Colonic mucosa (tissue), 4 donors: ENCODE data around the gene TAMM41. TPM values are rescaled to one million over a fixed set of nuclear protein-coding genes. Genes with fewer than 3 reads are reported as not detected.

Experiments
- DNase-seq: peaks from one replicate; pipeline ENCODE4 v3.0.0-alpha.2; 2020
- H3K27ac ChIP-seq: fragments of 200-600 bp; one replicate; pipeline ENCODE4 v1.8.0; 2021
- H3K27me3 ChIP-seq: fragments of 200-600 bp; one replicate; pipeline ENCODE4 v1.8.0; 2021
- H3K36me3 ChIP-seq: fragments of 200-600 bp; one replicate; pipeline ENCODE4 v1.8.0; 2021
- H3K4me1 ChIP-seq: fragments of 200-600 bp; one replicate; pipeline ENCODE4 v1.8.0; 2021; ENCODE audit warnings: mild to moderate bottlenecking
- H3K4me3 ChIP-seq: fragments of 200-600 bp; one replicate; pipeline ENCODE4 v1.8.0; 2021
- H3K9ac ChIP-seq, 2 donors: one replicate each; pipeline ENCODE4 v1.7.0; 2013; ENCODE audit warnings: control low read depth in 2 of 2, low read depth in 2 of 2, low read length in 2 of 2
- H3K9me3 ChIP-seq: fragments of 200-600 bp; one replicate; pipeline ENCODE4 v1.8.0; 2021
- intact Hi-C: fragments of 100-400 bp; cut with DNase I; formaldehyde crosslinking; loops from one replicate; pipeline ENCODE4 v1.14.1; 2022
- total RNA-seq, 2 donors: library from RNA; stranded (reverse); fragmentation: NEBNext Ultra II Directional in 1 of 2; extraction: Animal tissue kit (Norgen Biotek cat#: 25700) in 1 of 2; gene quantifications; one replicate each; pipeline ENCODE4 v1.2.1, GENCODE V29; 2021
- TF ChIP-seq, protein P1 (sequence below): fragments of 200-600 bp; IDR thresholded peaks from one replicate; pipeline ENCODE4 v1.8.0; 2022; ENCODE audit warnings: antibody characterized with exemption, mild to moderate bottlenecking
- donor health status: healthy.
- donor health status: DM: no; HTN: no; CAD: no.
- donor health status: DM: no; HTN: no; CAD: no.

The TAMM41 gene
- total RNA-seq, 2 donors from 2014 or later, result 12.7 to 20.5 TPM

DNA sequence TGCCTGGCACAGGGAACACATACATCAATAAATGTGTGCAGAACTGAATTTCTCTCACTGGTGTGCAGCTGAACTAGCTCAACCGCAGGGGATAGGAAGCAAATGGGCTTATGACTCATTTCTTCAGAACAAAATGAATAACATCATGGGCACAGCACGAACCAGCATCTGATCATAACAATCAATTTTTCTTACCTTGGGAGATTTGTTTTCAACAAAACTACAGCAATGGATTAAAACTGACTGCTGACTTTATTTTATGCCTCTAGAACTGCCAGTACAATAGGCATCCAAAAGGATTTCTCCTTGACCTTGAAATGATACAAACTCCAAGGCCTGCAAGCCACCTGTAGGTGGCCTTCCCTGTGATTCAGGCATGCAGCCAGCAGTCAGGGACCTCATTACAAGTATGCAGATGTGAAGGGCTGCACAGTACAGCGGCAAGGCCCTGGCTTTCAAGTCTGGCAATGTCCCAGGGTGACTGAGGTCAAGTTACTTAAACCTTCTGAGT lies 26.1 kb downstream of the TAMM41 start:
- intact Hi-C loops, result no loop called here
- Histone ChIP-seq H3K9me3 (no peaks in the 10 kb centered on the region), H3K36me3 (no peaks in the 10 kb centered on the region), H3K9ac (no peak overlapping the region), H3K27me3 (no peaks in the 10 kb centered on the region), H3K4me3 (no peak overlapping the region), H3K27ac (no peak overlapping the region), H3K4me1 (no peaks in the 10 kb centered on the region)
- DNase-seq, result no peak
- TF ChIP-seq, protein P1, sequence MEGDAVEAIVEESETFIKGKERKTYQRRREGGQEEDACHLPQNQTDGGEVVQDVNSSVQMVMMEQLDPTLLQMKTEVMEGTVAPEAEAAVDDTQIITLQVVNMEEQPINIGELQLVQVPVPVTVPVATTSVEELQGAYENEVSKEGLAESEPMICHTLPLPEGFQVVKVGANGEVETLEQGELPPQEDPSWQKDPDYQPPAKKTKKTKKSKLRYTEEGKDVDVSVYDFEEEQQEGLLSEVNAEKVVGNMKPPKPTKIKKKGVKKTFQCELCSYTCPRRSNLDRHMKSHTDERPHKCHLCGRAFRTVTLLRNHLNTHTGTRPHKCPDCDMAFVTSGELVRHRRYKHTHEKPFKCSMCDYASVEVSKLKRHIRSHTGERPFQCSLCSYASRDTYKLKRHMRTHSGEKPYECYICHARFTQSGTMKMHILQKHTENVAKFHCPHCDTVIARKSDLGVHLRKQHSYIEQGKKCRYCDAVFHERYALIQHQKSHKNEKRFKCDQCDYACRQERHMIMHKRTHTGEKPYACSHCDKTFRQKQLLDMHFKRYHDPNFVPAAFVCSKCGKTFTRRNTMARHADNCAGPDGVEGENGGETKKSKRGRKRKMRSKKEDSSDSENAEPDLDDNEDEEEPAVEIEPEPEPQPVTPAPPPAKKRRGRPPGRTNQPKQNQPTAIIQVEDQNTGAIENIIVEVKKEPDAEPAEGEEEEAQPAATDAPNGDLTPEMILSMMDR, result no peak

DNA sequence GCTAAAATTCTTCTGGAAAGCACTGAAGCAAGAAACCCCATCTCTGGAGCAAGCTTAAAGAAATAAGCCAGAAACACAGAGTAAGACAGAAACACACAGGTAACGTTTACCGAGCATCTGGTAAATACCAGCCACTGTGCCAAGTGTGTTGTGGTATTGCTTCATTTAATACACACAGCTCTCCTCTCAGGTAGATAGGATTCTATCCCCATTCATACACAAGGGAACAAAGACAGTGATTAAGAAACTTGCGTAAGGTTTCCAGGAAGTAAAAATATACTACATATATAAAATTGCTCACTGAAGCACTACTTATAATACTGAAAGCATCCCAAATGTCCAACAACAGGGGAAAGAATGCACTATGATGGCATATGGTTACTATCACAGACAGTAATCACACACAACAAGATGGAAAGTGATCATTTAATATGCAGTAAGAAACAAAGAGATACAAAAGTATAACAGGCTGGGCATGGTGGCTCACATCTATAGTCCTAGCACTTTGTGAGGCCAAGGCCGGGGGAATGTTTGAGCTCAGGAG lies 27.5 kb downstream of the TAMM41 start:
- TF ChIP-seq, protein P1, result no peak
- H3K27me3 ChIP-seq, result no peaks in the 10 kb centered on the region
- no peaks in the 10 kb centered on the region for H3K9me3 ChIP-seq
- no peak for DNase-seq
- H3K4me1 ChIP-seq, result no peaks in the 10 kb centered on the region
- H3K27ac ChIP-seq, result no peak overlapping the region
- H3K4me3 ChIP-seq, result no peak overlapping the region
- no peaks in the 10 kb centered on the region for H3K36me3 ChIP-seq
- intact Hi-C loops, result no loop called here
- no peak overlapping the region for H3K9ac ChIP-seq

- intact Hi-C loops, result no loop called here
- TF ChIP-seq, protein P1, result no peak
- H3K4me3 ChIP-seq, result no peak overlapping the region
- H3K4me1 ChIP-seq, result no peaks in the 10 kb centered on the region
- DNase-seq, result no peak
- H3K27ac ChIP-seq, result no peak overlapping the region
- H3K9ac ChIP-seq, result no peak overlapping the region
- H3K36me3 ChIP-seq, result no peaks in the 10 kb centered on the region
- H3K27me3 ChIP-seq, result no peaks in the 10 kb centered on the region
- no peaks in the 10 kb centered on the region for H3K9me3 ChIP-seq
These were observed 28.7 kb downstream of the TAMM41 start for GRCh38 chr3:11818033-11818432.

DNA sequence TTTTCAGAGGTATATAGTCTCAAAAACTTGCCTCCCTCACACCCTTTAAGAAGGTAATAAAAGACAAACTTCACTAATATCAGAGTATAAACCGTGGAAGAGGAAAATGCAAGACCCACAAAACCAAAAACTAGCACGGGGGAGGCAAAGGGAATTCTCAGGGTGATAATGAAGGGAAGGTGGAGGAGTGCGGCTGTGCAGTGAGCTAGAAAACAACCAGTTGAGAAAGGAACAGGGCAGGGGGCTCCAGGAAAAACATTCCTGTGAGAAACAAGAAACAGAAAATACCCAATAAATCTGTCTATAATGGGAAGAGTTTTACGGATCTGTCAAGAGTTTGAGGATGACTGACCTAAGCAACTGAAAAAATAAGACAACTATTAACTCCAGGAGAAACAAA lies 31.6 kb downstream of the TAMM41 start:
- no peak overlapping the region for H3K9ac ChIP-seq
- TF ChIP-seq, protein P1, result no peak
- intact Hi-C loops, result no loop called here
- no peaks in the 10 kb centered on the region for H3K4me1 ChIP-seq
- H3K27ac ChIP-seq, result no peak overlapping the region
- H3K4me3 ChIP-seq, result no peak overlapping the region
- H3K36me3 ChIP-seq, result no peaks in the 10 kb centered on the region
- H3K27me3 ChIP-seq, result no peaks in the 10 kb centered on the region
- no peak for DNase-seq
- no peaks in the 10 kb centered on the region for H3K9me3 ChIP-seq

GRCh38 chr3:11814663-11815062 lies 32.0 kb downstream of the TAMM41 start:
- Histone ChIP-seq H3K4me3 (no peak overlapping the region), H3K36me3 (no peaks in the 10 kb centered on the region), H3K9ac (no peak overlapping the region), H3K9me3 (no peaks in the 10 kb centered on the region), H3K27ac (no peak overlapping the region), H3K27me3 (no peaks in the 10 kb centered on the region), H3K4me1 (no peaks in the 10 kb centered on the region)
- TF ChIP-seq, protein P1, result no peak
- no peak for DNase-seq
- intact Hi-C loops, result no loop called here
